Measurements from ENCODE around the gene COX7B2. TPM values are rescaled to one million over a fixed set of nuclear protein-coding genes. Genes with fewer than 3 reads are reported as not detected.

The COX7B2 gene
- total and polyA plus RNA-seq, 7 donors: not detected

GRCh38 chr4:46818604-46819003 lies 90.4 kb downstream of the COX7B2 start:
- no peaks in the 10 kb centered on the region for H3K9me3 ChIP-seq
- H3K27me3 ChIP-seq: no peaks in the 10 kb centered on the region
- no peak for TF ChIP-seq CTCF (IDR thresholded peaks at IDR 0.05)
- no peak for TF ChIP-seq POLR2A (IDR thresholded peaks at IDR 0.05)
- TF ChIP-seq EP300 (IDR thresholded peaks at IDR 0.05): no peak
- no peak for TF ChIP-seq POLR2AphosphoS5 (IDR thresholded peaks at IDR 0.05)
- H3K4me1 ChIP-seq: no peaks in the 10 kb centered on the region
- intact Hi-C loops (cut with DNase I): no loop called here
- H3K4me3 ChIP-seq: no peak overlapping the region
- no peak overlapping the region for H3K27ac ChIP-seq
- DNase-seq: no peak
- H3K36me3 ChIP-seq: no peaks in the 10 kb centered on the region
- WGBS, 2 donors: 79% methylated on average over 4 of the region's 4 CpGs

- DNase-seq: no peak
- Histone ChIP-seq H3K27me3 (no peaks in the 10 kb centered on the region), H3K36me3 (no peaks in the 10 kb centered on the region), H3K9me3 (no peaks in the 10 kb centered on the region), H3K4me3 (no peak overlapping the region), H3K27ac (no peak overlapping the region), H3K4me1 (no peaks in the 10 kb centered on the region)
- TF ChIP-seq POLR2A (IDR thresholded peaks at IDR 0.05) (no peak), EP300 (IDR thresholded peaks at IDR 0.05) (no peak), POLR2AphosphoS5 (IDR thresholded peaks at IDR 0.05) (no peak), CTCF (IDR thresholded peaks at IDR 0.05) (no peak)
- 87% methylated on average over 1 of the region's 1 CpG for WGBS, 2 donors
- intact Hi-C loops (cut with DNase I): no loop called here
Observed at GRCh38 chr4:46817806-46818205, 91.2 kb downstream of the COX7B2 start.

- Histone ChIP-seq H3K4me3 (no peak overlapping the region), H3K9me3 (no peaks in the 10 kb centered on the region), H3K36me3 (no peaks in the 10 kb centered on the region), H3K27ac (no peak overlapping the region), H3K27me3 (no peaks in the 10 kb centered on the region), H3K4me1 (no peaks in the 10 kb centered on the region)
- intact Hi-C loops (cut with DNase I): no loop called here
- TF ChIP-seq EP300 (IDR thresholded peaks at IDR 0.05) (no peak), CTCF (IDR thresholded peaks at IDR 0.05) (no peak), POLR2A (IDR thresholded peaks at IDR 0.05) (no peak), POLR2AphosphoS5 (IDR thresholded peaks at IDR 0.05) (no peak)
- DNase-seq: no peak
- 93 to 95% methylated on average over 24 of the region's 24 CpGs for WGBS, 2 donors
Observed at GRCh38 chr4:46804781-46805413, 104.1 kb downstream of the COX7B2 start.

- Histone ChIP-seq H3K36me3 (no peaks in the 10 kb centered on the region), H3K27ac (no peak overlapping the region), H3K27me3 (no peaks in the 10 kb centered on the region), H3K4me3 (no peak overlapping the region), H3K4me1 (no peaks in the 10 kb centered on the region), H3K9me3 (no peaks in the 10 kb centered on the region)
- DNase-seq: no peak
- 56 to 64% methylated on average over 6 of the region's 6 CpGs for WGBS, 2 donors
- TF ChIP-seq EP300 (IDR thresholded peaks at IDR 0.05): no peak
- no peak for TF ChIP-seq POLR2AphosphoS5 (IDR thresholded peaks at IDR 0.05)
- TF ChIP-seq CTCF (IDR thresholded peaks at IDR 0.05): no peak
- TF ChIP-seq POLR2A (IDR thresholded peaks at IDR 0.05): no peak
- intact Hi-C loops (cut with DNase I): no loop called here
Observed at GRCh38 chr4:46793036-46793435, 116.0 kb downstream of the COX7B2 start.
